ENCODE results near the gene NTM. TPM values are rescaled to one million over a fixed set of nuclear protein-coding genes. Genes with fewer than 3 reads are reported as not detected.

NTM gene
- total and polyA plus RNA-seq, 2 donors (not counting 1 experiment from before 2014, with no cell fraction given) = 12.3 to 28.6 TPM

- Histone ChIP-seq H3K4me2 (ENCODE audit: extremely low read depth, insufficient read depth, low read length) (no peak overlapping the region), H2AFZ (ENCODE audit: low read length) (no peak overlapping the region), H4K20me1 (ENCODE audit: control insufficient read depth, extremely low read depth, insufficient read depth, low read length) (no peaks in the 10 kb centered on the region), H3K9me3 (ENCODE audit: control insufficient read depth, insufficient read depth, low read depth, low read length) (no peaks in the 10 kb centered on the region), H3K4me3 (replicated peaks in 1 of 4; ENCODE audit: control extremely low read depth in 1 of 4, insufficient read depth in 1 of 4, low read depth in 3 of 4, low read length in 4 of 4) (no peak overlapping the region), H3K27me3 (ENCODE audit: control insufficient read depth, insufficient read depth, low read length) (no peaks in the 10 kb centered on the region), H3K27ac (ENCODE audit: insufficient read depth, low read length) (no peak overlapping the region), H3K79me2 (ENCODE audit: control insufficient read depth, insufficient read depth, low read length) (no peaks in the 10 kb centered on the region), H3K36me3 (ENCODE audit: control insufficient read depth, insufficient read depth, low read length) (no peaks in the 10 kb centered on the region), H3K4me1 (ENCODE audit: control insufficient read depth, extremely low read depth, insufficient read depth, low read length) (no peaks in the 10 kb centered on the region), H3K9ac (ENCODE audit: insufficient read depth, low read length) (no peak overlapping the region)
- DNase-seq (ENCODE audit: low read depth in 2 of 2) = no peak
- TF ChIP-seq EZH2 (IDR thresholded peaks at IDR 0.05; ENCODE audit: low read length, missing control alignments) = no peak
- TF ChIP-seq, protein P1, sequence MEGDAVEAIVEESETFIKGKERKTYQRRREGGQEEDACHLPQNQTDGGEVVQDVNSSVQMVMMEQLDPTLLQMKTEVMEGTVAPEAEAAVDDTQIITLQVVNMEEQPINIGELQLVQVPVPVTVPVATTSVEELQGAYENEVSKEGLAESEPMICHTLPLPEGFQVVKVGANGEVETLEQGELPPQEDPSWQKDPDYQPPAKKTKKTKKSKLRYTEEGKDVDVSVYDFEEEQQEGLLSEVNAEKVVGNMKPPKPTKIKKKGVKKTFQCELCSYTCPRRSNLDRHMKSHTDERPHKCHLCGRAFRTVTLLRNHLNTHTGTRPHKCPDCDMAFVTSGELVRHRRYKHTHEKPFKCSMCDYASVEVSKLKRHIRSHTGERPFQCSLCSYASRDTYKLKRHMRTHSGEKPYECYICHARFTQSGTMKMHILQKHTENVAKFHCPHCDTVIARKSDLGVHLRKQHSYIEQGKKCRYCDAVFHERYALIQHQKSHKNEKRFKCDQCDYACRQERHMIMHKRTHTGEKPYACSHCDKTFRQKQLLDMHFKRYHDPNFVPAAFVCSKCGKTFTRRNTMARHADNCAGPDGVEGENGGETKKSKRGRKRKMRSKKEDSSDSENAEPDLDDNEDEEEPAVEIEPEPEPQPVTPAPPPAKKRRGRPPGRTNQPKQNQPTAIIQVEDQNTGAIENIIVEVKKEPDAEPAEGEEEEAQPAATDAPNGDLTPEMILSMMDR (conservative IDR thresholded peaks at IDR 0.05 in 1 of 2, IDR thresholded peaks at IDR 0.05 in 1 of 2; ENCODE audit: low read depth in 1 of 2, low read length in 2 of 2) = no peak
Measured at GRCh38 chr11:132226522-132226921, 856.1 kb downstream of the NTM start.

DNA sequence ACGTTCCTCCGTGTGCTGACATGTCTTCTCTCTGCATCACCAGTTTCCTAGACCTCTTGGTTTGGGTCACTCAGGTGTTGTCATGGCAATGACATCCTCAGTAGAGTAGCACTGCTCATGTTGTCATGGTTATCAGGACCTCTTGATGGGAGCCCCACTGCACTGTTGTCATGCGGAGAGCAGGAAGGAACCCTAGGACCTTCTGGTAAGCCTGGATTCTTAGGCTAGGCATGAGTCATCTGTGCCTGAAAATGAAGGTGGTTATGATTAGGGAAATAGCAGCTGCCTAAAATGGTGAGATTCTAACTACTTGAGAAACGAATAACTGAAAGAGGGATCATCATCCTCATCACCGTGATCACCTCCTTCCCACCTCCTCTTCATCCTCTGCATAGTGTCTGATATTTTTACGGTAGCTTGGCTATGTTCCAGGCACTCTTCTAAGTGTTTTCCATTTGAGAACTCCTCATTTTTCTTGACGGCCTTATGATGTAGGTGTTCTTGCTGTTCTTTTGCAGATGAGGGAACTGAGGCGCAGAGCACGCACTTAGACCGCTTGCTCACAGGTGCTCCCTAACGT is 858.4 kb downstream of the NTM start:
- Histone ChIP-seq H3K4me1 (ENCODE audit: control insufficient read depth, extremely low read depth, insufficient read depth, low read length) (no peaks in the 10 kb centered on the region), H4K20me1 (ENCODE audit: control insufficient read depth, extremely low read depth, insufficient read depth, low read length) (no peaks in the 10 kb centered on the region), H3K79me2 (ENCODE audit: control insufficient read depth, insufficient read depth, low read length) (no peaks in the 10 kb centered on the region), H3K36me3 (ENCODE audit: control insufficient read depth, insufficient read depth, low read length) (no peaks in the 10 kb centered on the region), H3K9ac (ENCODE audit: insufficient read depth, low read length) (no peak overlapping the region), H3K4me3 (replicated peaks in 1 of 4; ENCODE audit: control extremely low read depth in 1 of 4, insufficient read depth in 1 of 4, low read depth in 3 of 4, low read length in 4 of 4) (no peak overlapping the region), H3K27me3 (ENCODE audit: control insufficient read depth, insufficient read depth, low read length) (no peaks in the 10 kb centered on the region), H2AFZ (ENCODE audit: low read length) (no peak overlapping the region), H3K4me2 (ENCODE audit: extremely low read depth, insufficient read depth, low read length) (no peak overlapping the region), H3K27ac (ENCODE audit: insufficient read depth, low read length) (no peak overlapping the region), H3K9me3 (ENCODE audit: control insufficient read depth, insufficient read depth, low read depth, low read length) (no peaks in the 10 kb centered on the region)
- TF ChIP-seq, protein P1 (conservative IDR thresholded peaks at IDR 0.05 in 1 of 2, IDR thresholded peaks at IDR 0.05 in 1 of 2; ENCODE audit: low read depth in 1 of 2, low read length in 2 of 2) = no peak
- TF ChIP-seq EZH2 (IDR thresholded peaks at IDR 0.05; ENCODE audit: low read length, missing control alignments) = no peak
- DNase-seq (ENCODE audit: low read depth in 2 of 2) = peak in 1 of 2 donors; percentile 70

DNA sequence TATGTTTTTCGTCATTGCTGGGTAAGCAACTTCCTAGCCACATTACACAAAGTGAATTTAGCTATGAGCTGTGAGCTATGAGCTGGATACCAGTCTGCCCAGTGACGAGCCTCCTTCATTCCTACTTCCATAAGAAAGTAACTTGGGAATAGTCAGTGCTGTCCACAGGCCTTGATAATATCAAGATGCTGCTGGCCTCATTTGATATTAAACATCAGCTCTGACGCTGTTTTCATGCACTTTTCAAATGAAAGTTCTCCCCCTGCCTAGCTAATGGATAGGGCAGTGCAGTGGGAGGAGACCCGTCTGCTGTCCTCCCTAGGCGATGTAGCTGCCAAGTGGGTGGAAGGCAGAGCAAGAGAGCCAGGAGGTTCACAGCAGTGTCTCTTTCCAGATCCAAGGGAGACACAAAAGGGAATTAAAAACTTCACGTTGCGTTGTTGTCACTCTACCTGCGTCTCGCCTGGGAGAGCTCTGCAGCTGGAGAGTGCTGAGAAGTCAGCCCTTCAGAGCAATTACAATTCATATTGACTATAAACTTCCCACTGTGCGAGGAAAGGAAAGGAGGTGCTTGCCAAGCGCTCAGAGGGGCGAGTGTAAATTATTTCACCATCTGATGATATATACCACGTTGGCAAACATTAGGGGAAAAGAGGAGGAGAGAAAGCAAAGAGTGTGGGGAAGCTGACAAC is 861.4 kb downstream of the NTM start:
- H3K27me3 ChIP-seq (ENCODE audit: control insufficient read depth, insufficient read depth, low read length) = no peaks in the 10 kb centered on the region
- TF ChIP-seq EZH2 (IDR thresholded peaks at IDR 0.05; ENCODE audit: low read length, missing control alignments) = no peak
- TF ChIP-seq, protein P1 (conservative IDR thresholded peaks at IDR 0.05 in 1 of 2, IDR thresholded peaks at IDR 0.05 in 1 of 2; ENCODE audit: low read depth in 1 of 2, low read length in 2 of 2) = no peak
- H3K4me2 ChIP-seq (ENCODE audit: extremely low read depth, insufficient read depth, low read length) = no peak overlapping the region
- H3K4me3 ChIP-seq (replicated peaks in 1 of 4; ENCODE audit: control extremely low read depth in 1 of 4, insufficient read depth in 1 of 4, low read depth in 3 of 4, low read length in 4 of 4) = no peak overlapping the region
- no peak overlapping the region for H3K9ac ChIP-seq (ENCODE audit: insufficient read depth, low read length)
- H3K79me2 ChIP-seq (ENCODE audit: control insufficient read depth, insufficient read depth, low read length) = no peaks in the 10 kb centered on the region
- H3K9me3 ChIP-seq (ENCODE audit: control insufficient read depth, insufficient read depth, low read depth, low read length) = no peaks in the 10 kb centered on the region
- DNase-seq (ENCODE audit: low read depth in 2 of 2) = no peak
- no peaks in the 10 kb centered on the region for H3K4me1 ChIP-seq (ENCODE audit: control insufficient read depth, extremely low read depth, insufficient read depth, low read length)
- no peak overlapping the region for H3K27ac ChIP-seq (ENCODE audit: insufficient read depth, low read length)
- no peaks in the 10 kb centered on the region for H3K36me3 ChIP-seq (ENCODE audit: control insufficient read depth, insufficient read depth, low read length)
- H2AFZ ChIP-seq (ENCODE audit: low read length) = no peak overlapping the region
- no peaks in the 10 kb centered on the region for H4K20me1 ChIP-seq (ENCODE audit: control insufficient read depth, extremely low read depth, insufficient read depth, low read length)
